ENCODE results near the gene KCNJ14.

The KCNJ14 gene

GRCh38 chr19:48468772-48469288 lies 13.5 kb downstream of the KCNJ14 start:
- DNase-seq = peak; percentile 99 to 100 (median 100)
- intact Hi-C loops (cut with DNase I) = loop anchor here (2.0 kb wide), 1 partner anchor 22 kb away; no protein-coding TSS in a partner anchor

DNA sequence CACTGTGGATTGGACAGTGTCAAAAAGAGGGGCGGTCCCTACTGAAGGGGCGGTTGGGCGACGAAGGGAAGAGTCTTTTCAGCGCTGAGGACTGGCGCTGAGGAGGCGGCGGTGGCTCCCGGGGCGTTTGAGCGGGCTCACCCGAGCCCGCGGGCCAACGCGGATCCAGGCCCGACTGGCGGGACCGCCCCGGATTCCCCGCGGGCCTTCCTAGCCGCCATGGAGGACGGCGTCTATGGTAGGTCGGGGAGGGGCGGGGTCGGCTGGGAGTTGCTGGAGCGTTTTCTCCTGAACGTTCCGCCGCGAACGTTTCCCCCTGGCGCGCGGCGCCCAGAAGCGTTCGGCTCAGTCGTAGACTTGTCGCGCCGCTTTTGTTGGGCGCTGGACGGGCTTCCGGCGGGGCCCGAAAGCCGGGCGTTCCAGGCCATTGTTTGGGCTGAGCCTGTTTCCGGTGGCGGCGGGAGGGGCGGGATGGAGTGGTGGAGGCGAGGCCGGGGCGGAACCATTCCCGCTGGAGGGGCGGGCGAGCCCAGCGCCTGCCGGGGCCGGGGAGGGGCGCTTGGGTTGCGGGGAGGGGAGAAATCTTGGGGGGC lies 14.0 kb downstream of the KCNJ14 start, which contains the start of gene CYTH2:
CYTH2 (plus strand) TSS at position 81 of the 593 bp plus-strand sequence; CDS start at position 220, 139 bp downstream.
- intact Hi-C loops (cut with DNase I) = loop anchor here (2.0 kb wide), 1 partner anchor 23 kb away; no protein-coding TSS in a partner anchor
- peak; percentile 82 to 98 (median 89) for DNase-seq

- intact Hi-C loops (cut with DNase I) = loop anchor here (2.0 kb wide), 1 partner anchor 23 kb away; no protein-coding TSS in a partner anchor
- peak in 1 of 10 donors; percentile 59 for DNase-seq
These were observed 14.7 kb downstream of the KCNJ14 start for GRCh38 chr19:48469934-48470680.

GRCh38 chr19:48470856-48471255 lies 15.5 kb downstream of the KCNJ14 start:
- intact Hi-C loops (cut with DNase I) = no loop called here
- DNase-seq = peak in 1 of 10 donors; percentile 43

- DNase-seq = no peak
- intact Hi-C loops (cut with DNase I) = no loop called here
These were observed 16.5 kb downstream of the KCNJ14 start for GRCh38 chr19:48471836-48472235.

- intact Hi-C loops (cut with DNase I) = no loop called here
- DNase-seq = no peak
These were observed 18.0 kb downstream of the KCNJ14 start for GRCh38 chr19:48473161-48473966.

GRCh38 chr19:48474084-48474592 lies 18.8 kb downstream of the KCNJ14 start:
- no peak for DNase-seq
- intact Hi-C loops (cut with DNase I) = no loop called here

GRCh38 chr19:48475369-48476068 lies 20.1 kb downstream of the KCNJ14 start:
- peak in 1 of 10 donors; percentile 31 for DNase-seq
- intact Hi-C loops (cut with DNase I) = no loop called here

DNA sequence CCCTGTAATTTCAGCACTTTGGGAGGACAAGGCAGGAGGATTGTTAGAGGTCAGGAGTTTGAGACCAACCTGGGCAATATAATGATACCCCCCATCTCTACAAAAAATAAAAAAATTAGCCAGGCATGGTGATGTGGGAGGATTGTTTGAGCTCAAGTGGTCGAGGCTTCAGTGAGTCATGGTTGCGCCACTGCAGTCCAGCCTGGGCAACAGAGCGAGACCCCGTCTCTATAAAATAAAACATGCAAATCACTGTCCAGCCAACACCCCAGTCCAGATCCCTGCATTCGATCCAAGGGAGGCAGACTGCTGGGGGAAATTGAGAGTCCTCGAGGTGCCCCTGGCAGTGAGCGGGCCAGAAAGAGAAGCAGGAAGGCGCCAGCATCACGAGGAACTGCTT lies 20.8 kb downstream of the KCNJ14 start:
- intact Hi-C loops (cut with DNase I) = no loop called here
- no peak for DNase-seq

GRCh38 chr19:48477067-48477685 lies 21.8 kb downstream of the KCNJ14 start:
- intact Hi-C loops (cut with DNase I) = no loop called here
- DNase-seq = no peak

DNA sequence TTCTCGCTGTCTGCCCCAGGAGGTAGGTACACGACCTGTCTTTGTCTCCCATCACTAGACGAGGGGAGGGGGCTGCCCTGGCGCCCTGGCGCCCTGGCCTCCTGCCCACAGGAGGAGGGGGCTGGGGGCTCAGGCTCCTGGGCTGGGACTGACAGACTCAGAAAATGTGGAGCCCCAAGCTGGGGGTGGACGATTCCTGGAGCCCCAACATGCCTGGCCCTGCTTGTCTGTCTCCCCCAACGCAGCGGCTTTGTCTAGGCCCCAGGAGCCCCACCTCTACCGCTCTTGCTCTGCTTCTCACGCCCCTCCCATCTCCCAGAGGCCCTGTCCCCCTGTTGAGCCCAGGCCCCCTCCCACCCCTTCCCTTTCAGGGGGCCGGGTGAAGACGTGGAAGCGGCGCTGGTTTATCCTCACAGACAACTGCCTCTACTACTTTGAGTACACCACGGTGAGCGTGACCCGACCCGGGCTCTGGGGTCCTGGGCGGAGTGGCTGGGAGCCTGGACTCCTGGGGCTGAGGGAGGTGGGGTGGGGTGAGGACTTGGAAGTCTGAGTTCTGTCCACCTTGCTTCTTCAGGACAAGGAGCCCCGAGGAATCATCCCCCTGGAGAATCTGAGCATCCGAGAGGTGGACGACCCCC lies 22.4 kb downstream of the KCNJ14 start:
- DNase-seq = no peak
- intact Hi-C loops (cut with DNase I) = no loop called here

GRCh38 chr19:48478339-48479256 lies 23.2 kb downstream of the KCNJ14 start:
- DNase-seq = no peak
- intact Hi-C loops (cut with DNase I) = no loop called here

GRCh38 chr19:48479686-48480085 lies 24.3 kb downstream of the KCNJ14 start:
- no peak for DNase-seq
- intact Hi-C loops (cut with DNase I) = no loop called here

DNA sequence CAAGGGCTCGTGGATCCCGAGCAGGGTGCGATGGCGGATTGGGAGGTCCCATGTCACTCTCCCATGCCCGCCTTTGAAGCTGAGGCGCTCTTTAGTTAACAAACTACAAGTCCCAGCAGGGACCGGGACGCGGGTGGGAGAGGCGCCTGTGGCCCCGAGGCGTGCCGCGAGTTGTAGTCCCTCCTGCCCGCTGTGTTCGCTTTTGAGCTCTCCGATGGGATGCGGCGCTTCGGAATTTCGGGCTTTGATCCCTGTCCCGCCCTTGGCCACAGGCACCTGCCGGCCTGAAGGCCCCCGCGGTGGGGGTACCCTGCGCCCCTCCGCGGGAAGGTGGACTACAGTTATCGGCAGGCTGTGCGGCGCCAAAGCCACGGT lies 24.8 kb downstream of the KCNJ14 start:
- peak; percentile 53 to 97 (median 80) for DNase-seq
- intact Hi-C loops (cut with DNase I) = no loop called here

- intact Hi-C loops (cut with DNase I) = no loop called here
These were observed 25.5 kb downstream of the KCNJ14 start for GRCh38 chr19:48480558-48481500.

GRCh38 chr19:48481846-48482639 lies 26.7 kb downstream of the KCNJ14 start:
- no peak for DNase-seq
- intact Hi-C loops (cut with DNase I) = no loop called here

More at GRCh38 chr19:48480558-48481500, 25.5 kb downstream of the KCNJ14 start:
- DNase-seq = peak; percentile 42 to 94 (median 68)

Data from posterior cingulate gyrus (tissue), 11 donors.